Measurements from ENCODE around the gene PRAC2.

GRCh38 chr17:48724251-48725003, 1.4 kb downstream of the PRAC2 start:
- TF ChIP-seq RFX5 (IDR thresholded peaks at IDR 0.05; ENCODE audit: low read length), result no peak
- TF ChIP-seq USF2 (IDR thresholded peaks at IDR 0.05; ENCODE audit: borderline replicate concordance, low read depth, low read length), result no peak
- TF ChIP-seq CTCF (IDR thresholded peaks at IDR 0.05), result peak; percentile 97
- TF ChIP-seq SIN3A (IDR thresholded peaks at IDR 0.05; ENCODE audit: borderline replicate concordance, low read depth, low read length), result no peak
- no peak for TF ChIP-seq EZH2phosphoT487 (IDR thresholded peaks at IDR 0.05; ENCODE audit: borderline replicate concordance, low read depth)
- TF ChIP-seq POLR2AphosphoS5 (IDR thresholded peaks at IDR 0.05; ENCODE audit: low read depth, low read length), result no peak
- TF ChIP-seq EP300 (IDR thresholded peaks at IDR 0.05; ENCODE audit: borderline replicate concordance in 1 of 2, low read depth in 1 of 2, low read length in 1 of 2), result no peak
- no peak for TF ChIP-seq RXRA (IDR thresholded peaks at IDR 0.05; ENCODE audit: borderline replicate concordance, low read depth)
- no peak for TF ChIP-seq FOXM1 (IDR thresholded peaks at IDR 0.05; ENCODE audit: low read depth)
- TF ChIP-seq REST (IDR thresholded peaks at IDR 0.05; ENCODE audit: low read depth, low read length), result no peak
- no peak for TF ChIP-seq MAX (IDR thresholded peaks at IDR 0.05; ENCODE audit: low read depth)
- no peak for TF ChIP-seq JUND (IDR thresholded peaks at IDR 0.05)
- no peak for TF ChIP-seq GATA2 (CRISPR knock-in tag; IDR thresholded peaks at IDR 0.05)
- TF ChIP-seq FOXJ3 (CRISPR knock-in tag; IDR thresholded peaks at IDR 0.05), result no peak
